HEK293 (cell line): ENCODE results near the gene STX4.

Experiments used
- AEBP2 ChIP-seq: fragments of 450-650 bp; formaldehyde crosslinking; IDR thresholded peaks from 2 replicates; pipeline ENCODE4 v1.5.1; 2016; ENCODE audit warnings: missing biosample characterization, missing genetic modification characterization, borderline replicate concordance
- BCL11A ChIP-seq: fragments of 450-650 bp; formaldehyde crosslinking; IDR thresholded peaks from 2 replicates; pipeline ENCODE4 v1.5.1; 2016; ENCODE audit warnings: low read depth, missing biosample characterization, missing genetic modification characterization
- ELK4 ChIP-seq: IDR thresholded peaks from 2 replicates; pipeline ENCODE4 v1.6.1; 2011; ENCODE audit warnings: mild to moderate bottlenecking, low read depth, low read length, borderline replicate concordance
- KLF7 ChIP-seq: fragments of 450-650 bp; formaldehyde crosslinking; IDR thresholded peaks from 2 replicates; pipeline ENCODE4 v1.5.1; 2016; ENCODE audit warnings: missing biosample characterization, missing genetic modification characterization, borderline replicate concordance
- OVOL3 ChIP-seq: fragments of 450-650 bp; formaldehyde crosslinking; IDR thresholded peaks from 2 replicates; pipeline ENCODE4 v1.5.1; 2016; ENCODE audit warnings: missing biosample characterization, missing genetic modification characterization
- SP3 ChIP-seq: fragments of 450-650 bp; formaldehyde crosslinking; IDR thresholded peaks from 2 replicates; pipeline ENCODE4 v1.5.1; 2016; ENCODE audit warnings: missing biosample characterization, missing genetic modification characterization
- ZBTB1 ChIP-seq: fragments of 450-650 bp; formaldehyde crosslinking; IDR thresholded peaks from 2 replicates; pipeline ENCODE4 v1.5.1; 2016; ENCODE audit warnings: missing biosample characterization, missing genetic modification characterization
- ZBTB20 ChIP-seq: fragments of 450-650 bp; formaldehyde crosslinking; IDR thresholded peaks from 2 replicates; pipeline ENCODE4 v1.5.1; 2016; ENCODE audit warnings: missing biosample characterization, missing genetic modification characterization
- ZBTB44 ChIP-seq: fragments of 450-650 bp; IDR thresholded peaks from 2 replicates; pipeline ENCODE4 v1.5.1; 2018; ENCODE audit warnings: missing biosample characterization, mild to moderate bottlenecking, missing genetic modification characterization
- ZNF169 ChIP-seq: fragments of 450-650 bp; formaldehyde crosslinking; IDR thresholded peaks from 2 replicates; pipeline ENCODE4 v1.5.1; 2016; ENCODE audit warnings: missing biosample characterization, missing genetic modification characterization
- ZNF223 ChIP-seq: fragments of 450-650 bp; formaldehyde crosslinking; IDR thresholded peaks from 2 replicates; pipeline ENCODE4 v1.5.1; 2016; ENCODE audit warnings: missing biosample characterization, missing genetic modification characterization
- ZNF239 ChIP-seq: fragments of 450-650 bp; formaldehyde crosslinking; IDR thresholded peaks from 2 replicates; pipeline ENCODE4 v1.5.1; 2016; ENCODE audit warnings: missing biosample characterization, missing genetic modification characterization
- ZNF280D ChIP-seq: fragments of 450-650 bp; formaldehyde crosslinking; IDR thresholded peaks from 2 replicates; pipeline ENCODE4 v1.5.1; 2016; ENCODE audit warnings: missing biosample characterization, missing genetic modification characterization
- ZNF423 ChIP-seq: fragments of 450-650 bp; formaldehyde crosslinking; IDR thresholded peaks from 2 replicates; pipeline ENCODE4 v1.5.1; 2016; ENCODE audit warnings: missing biosample characterization, missing genetic modification characterization
- ZNF513 ChIP-seq: fragments of 450-650 bp; IDR thresholded peaks from 2 replicates; pipeline ENCODE4 v1.5.1; 2018; ENCODE audit warnings: missing biosample characterization, missing genetic modification characterization
- ZNF514 ChIP-seq: fragments of 450-650 bp; formaldehyde crosslinking; IDR thresholded peaks from 2 replicates; pipeline ENCODE4 v1.5.1; 2016; ENCODE audit warnings: missing biosample characterization, missing genetic modification characterization
- ZNF518A ChIP-seq: fragments of 450-650 bp; formaldehyde crosslinking; conservative IDR thresholded peaks from 2 replicates; pipeline ENCODE4 v1.5.1; 2016; ENCODE audit warnings: low read depth, missing biosample characterization, missing genetic modification characterization
- ZNF571 ChIP-seq: fragments of 450-650 bp; formaldehyde crosslinking; IDR thresholded peaks from 2 replicates; pipeline ENCODE4 v1.5.0; 2017; ENCODE audit warnings: missing biosample characterization, missing genetic modification characterization
- ZNF610 ChIP-seq: fragments of 450-650 bp; formaldehyde crosslinking; IDR thresholded peaks from 2 replicates; pipeline ENCODE4 v1.5.1; 2016; ENCODE audit warnings: missing biosample characterization, missing genetic modification characterization, borderline replicate concordance
- ZNF624 ChIP-seq: fragments of 450-650 bp; formaldehyde crosslinking; IDR thresholded peaks from 2 replicates; pipeline ENCODE4 v1.5.1; 2017; ENCODE audit warnings: missing biosample characterization, missing genetic modification characterization
- ZNF677 ChIP-seq: fragments of 450-650 bp; IDR thresholded peaks from 2 replicates; pipeline ENCODE4 v1.5.0; 2018; ENCODE audit warnings: missing biosample characterization, mild to moderate bottlenecking, missing genetic modification characterization, moderate library complexity
- ZNF707 ChIP-seq: fragments of 450-650 bp; formaldehyde crosslinking; IDR thresholded peaks from 2 replicates; pipeline ENCODE4 v1.5.1; 2016; ENCODE audit warnings: missing biosample characterization, missing genetic modification characterization
- ZSCAN16 ChIP-seq: fragments of 450-650 bp; formaldehyde crosslinking; IDR thresholded peaks from 2 replicates; pipeline ENCODE4 v1.5.1; 2016; ENCODE audit warnings: missing biosample characterization, missing genetic modification characterization

The STX4 gene

GRCh38 chr16:31032736-31033708 is at the start of gene STX4 (continued):
- TF ChIP-seq ZNF518A (tag by site-specific recombination), result peak; percentile 89
- peak; percentile 92; the same call in 1 of the 2 replicates for TF ChIP-seq ZBTB1 (tag by site-specific recombination)
- no peak for TF ChIP-seq ZNF707 (tag by site-specific recombination)
- peak; percentile 77 for TF ChIP-seq ZBTB44
- peak; percentile 80 for TF ChIP-seq ZBTB20 (tag by site-specific recombination)
- no peak for TF ChIP-seq ZNF280D (tag by site-specific recombination)
- peak; percentile 79; the same call in 1 of the 2 replicates for TF ChIP-seq ELK4
- peak; percentile 90; the same call in 1 of the 2 replicates for TF ChIP-seq ZNF610 (tag by site-specific recombination)
- TF ChIP-seq ZNF169 (tag by site-specific recombination), result no peak
- no peak for TF ChIP-seq ZNF513 (tag by site-specific recombination)
- TF ChIP-seq OVOL3 (tag by site-specific recombination), result no peak
- peak; percentile 36; the same call in 1 of the 2 replicates for TF ChIP-seq ZNF223 (tag by site-specific recombination)
- TF ChIP-seq ZSCAN16 (tag by site-specific recombination), result no peak
- TF ChIP-seq ZNF677 (tag by site-specific recombination), result no peak
- TF ChIP-seq ZNF514, result no peak
- TF ChIP-seq AEBP2 (tag by site-specific recombination), result no peak
- TF ChIP-seq SP3, result peak; percentile 90
- no peak for TF ChIP-seq ZNF624 (tag by site-specific recombination)
- TF ChIP-seq KLF7 (tag by site-specific recombination), result peak; percentile 75; the same call in 1 of the 2 replicates
- no peak for TF ChIP-seq ZNF571 (tag by site-specific recombination)
- no peak for TF ChIP-seq ZNF239 (tag by site-specific recombination)
- no peak for TF ChIP-seq ZNF423 (tag by site-specific recombination)
- TF ChIP-seq BCL11A (tag by site-specific recombination), result no peak; the same call in 1 of the 2 replicates
